NCI-H524 treated with DMSO at 0.1 percent for 48 hours (cell line): ENCODE measurements around the gene PLLP.

Source experiments
- DNase-seq: peaks from one replicate; lab custom pipeline; 2025; lab: John Stamatoyannopoulos, UW

The PLLP gene

DNA sequence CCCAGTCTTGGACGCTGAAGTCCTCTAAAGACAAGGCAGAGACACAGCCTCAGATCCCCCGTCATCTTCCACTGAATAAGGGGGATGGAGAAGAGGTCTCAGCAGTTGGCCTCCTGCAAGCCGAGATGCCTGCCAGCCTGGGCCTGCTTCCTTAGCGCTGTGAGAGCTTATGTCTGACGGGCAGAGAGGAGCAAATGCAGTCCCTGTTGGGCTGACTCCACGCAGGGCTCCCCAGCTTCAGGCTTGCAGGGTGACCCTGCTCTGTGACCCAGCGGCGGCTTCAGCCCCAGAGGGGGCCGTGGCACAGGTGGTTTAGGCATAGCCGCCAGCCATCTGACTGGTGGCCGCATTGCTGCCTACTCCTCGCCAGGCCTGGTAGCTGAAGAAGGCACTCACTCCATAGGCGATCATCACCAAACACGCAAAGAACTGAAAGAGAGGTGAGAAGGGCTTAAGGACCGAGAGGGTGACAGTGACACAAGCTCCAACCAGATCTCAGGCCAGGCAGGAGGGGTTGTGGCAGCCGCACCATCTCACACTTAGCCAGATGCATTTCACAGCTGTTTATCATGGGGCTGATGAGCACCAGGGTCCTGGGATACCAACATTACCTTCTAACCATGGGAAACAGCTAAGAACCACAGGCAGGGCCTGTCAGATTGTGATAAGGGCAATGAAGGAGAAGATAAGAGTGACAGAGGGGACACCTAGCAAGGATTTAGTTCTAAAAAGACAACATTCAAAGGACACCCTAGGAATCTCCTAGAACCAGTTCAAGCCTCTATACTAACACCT, 27.7 kb downstream of the PLLP start:
- DNase-seq: no peak

- DNase-seq: no peak
Observed at GRCh38 chr16:57255686-57256415, 28.6 kb downstream of the PLLP start.

- no peak for DNase-seq
Observed at GRCh38 chr16:57253466-57253865, 31.0 kb downstream of the PLLP start.

- DNase-seq: no peak
Observed at GRCh38 chr16:57252148-57252721, 32.2 kb downstream of the PLLP start.

- DNase-seq: no peak
Observed at GRCh38 chr16:57251352-57251751, 33.1 kb downstream of the PLLP start.

GRCh38 chr16:57245472-57246113, 38.9 kb downstream of the PLLP start:
- DNase-seq: no peak

GRCh38 chr16:57244767-57245471, 39.6 kb downstream of the PLLP start, which contains the start of gene ARL2BP:
TSS of gene ARL2BP (plus strand) at chr16:57245259. CDS start at chr16:57245368, 109 bp downstream.
- DNase-seq: peak; percentile 87

DNA sequence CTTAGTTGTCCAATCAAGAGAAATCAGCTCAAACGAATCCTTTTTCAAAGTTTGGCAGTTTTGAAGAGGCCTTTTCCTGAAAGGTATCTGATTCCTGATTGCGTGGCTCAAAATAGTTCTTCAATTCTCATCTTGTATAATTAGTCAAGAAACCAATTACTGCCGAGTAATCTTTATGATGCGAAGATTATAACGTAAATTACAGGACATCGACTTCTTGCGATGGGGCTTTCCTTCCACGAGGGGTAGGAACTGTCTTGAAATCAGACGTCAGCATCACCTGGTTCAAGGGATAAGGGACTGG, 40.1 kb downstream of the PLLP start:
- DNase-seq: no peak

GRCh38 chr16:57242650-57243049, 41.8 kb downstream of the PLLP start:
- no peak for DNase-seq

DNA sequence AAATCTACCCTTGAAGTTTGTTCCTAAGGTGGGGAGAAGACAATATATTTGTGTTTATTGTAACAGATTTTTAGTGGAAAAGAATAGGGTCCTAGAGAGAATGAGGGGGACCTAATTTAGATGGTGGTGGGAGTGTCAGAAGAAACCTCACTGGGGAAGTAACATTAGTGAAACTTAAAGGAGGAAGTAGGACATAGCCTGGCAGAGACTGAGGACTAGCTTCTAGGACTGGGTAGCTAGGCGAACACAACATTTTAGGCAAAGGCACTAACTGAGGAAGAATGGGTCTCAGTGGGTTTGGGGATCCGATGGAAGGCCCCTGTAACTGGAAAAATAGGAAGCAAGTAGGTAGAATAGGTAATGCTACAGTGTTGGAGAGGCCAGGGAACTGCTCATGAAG, 43.6 kb downstream of the PLLP start:
- DNase-seq: no peak

DNA sequence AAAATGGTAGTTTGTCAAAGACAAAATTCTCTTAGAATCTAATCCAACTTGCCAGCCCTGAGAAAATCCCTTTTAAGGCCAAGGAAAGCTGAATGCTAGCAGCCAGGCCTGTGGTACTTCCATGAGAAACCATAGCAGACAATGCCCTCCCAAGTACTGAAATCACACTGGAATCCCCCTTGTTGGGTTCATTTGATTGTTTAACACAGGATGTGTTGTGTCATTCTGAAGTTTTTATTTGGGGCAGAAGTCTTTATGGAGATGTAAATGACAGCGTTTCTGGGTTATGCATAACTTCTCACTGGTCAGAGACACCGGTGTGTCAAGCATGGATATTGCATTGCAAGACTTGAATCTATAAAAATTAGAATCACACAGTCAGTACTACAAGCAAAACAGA, 45.4 kb downstream of the PLLP start:
- DNase-seq: no peak

DNA sequence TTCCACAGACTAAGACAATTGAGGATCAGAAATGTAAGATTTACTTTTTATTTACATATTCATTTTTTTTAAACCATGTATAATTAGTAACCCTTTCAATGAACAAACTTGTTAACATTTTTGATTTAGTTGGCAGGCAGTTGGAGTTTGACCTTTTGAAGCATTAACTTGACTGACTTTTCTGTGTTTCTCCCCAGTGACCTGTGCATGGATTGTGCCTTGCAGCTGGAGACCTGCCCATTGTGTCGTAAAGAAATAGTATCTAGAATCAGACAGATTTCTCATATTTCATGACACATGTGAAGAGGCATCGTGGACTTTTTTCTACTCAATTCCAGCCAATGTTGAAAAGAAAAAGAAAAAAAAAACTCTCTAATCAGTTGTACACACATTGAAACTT, 45.8 kb downstream of the PLLP start:
- no peak for DNase-seq

DNA sequence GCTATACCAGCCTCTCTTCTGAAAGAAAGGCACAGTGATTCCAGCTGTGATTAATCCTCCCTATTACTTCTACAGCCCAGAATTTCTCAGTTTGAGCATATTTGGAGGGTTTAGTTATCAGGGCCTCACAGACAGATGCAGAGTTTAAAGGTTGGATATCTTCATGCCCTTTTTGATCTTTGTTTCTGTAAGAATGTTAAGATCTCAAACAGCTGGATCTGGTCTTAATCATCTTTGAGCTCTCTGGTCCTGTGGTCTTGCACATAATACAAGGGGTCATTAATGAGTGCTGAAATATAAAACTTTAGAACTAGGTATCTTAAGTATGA, 48.5 kb downstream of the PLLP start:
- no peak for DNase-seq

DNA sequence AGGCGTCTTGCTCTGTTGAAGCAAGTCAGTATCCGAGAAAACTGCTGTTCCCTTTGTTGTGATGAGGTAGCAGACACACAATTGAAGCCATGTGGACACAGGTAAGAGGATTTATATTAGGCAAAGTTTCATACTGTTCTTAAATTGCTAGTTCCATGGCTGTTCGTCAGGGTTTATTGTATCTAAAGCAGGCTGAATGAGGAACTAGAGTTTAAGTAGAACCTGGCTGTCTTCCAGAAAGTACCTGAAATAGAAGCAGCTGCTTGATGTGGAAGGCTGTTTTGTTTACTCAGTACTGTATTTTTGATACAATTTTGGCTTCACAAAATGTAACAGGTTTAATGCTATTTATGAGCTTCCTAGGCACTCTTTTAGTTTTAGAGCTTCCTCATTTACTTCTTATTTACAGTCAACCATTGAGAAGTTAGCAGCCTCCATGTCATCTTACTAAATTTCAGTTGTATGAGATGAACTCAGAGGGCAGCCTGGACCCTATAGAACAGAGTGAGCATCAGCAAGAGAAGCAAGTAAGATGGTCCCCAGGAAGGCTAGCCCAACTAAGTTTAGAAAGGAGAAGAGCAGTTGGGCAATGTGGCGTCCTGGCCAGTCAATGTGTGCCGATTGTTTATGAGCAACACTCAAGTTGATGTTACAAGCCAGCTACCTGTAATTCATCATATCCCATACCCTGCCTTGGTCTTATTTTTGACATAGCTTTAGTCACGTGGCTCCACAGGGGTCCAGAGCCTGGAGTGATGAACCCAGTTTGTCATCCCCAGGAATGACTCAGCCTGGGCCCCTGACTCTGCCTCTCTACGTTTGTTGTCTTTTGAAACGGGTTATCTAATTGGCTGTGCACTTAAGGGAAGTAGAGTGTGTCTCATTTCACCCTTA, 49.1 kb downstream of the PLLP start:
- no peak for DNase-seq

DNA sequence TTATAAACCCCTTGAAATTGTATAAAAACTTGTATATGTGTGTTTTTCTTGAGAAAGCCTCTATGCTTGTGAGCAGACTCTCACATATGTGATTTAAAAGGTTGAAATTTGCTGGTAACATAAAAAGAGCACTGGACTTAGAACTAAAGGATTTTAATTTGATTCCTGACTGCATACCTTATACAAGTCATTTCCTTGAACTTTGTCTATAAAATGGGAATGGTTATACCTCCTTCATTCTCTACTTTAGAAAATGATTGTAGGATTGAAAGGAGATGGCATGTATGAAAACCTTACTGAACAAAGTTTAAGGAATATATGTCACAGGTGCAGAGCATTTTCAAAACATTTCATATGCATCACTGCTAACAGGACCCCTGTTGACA, 49.8 kb downstream of the PLLP start:
- no peak for DNase-seq

- DNase-seq: no peak
Observed at GRCh38 chr16:57233944-57234706, 50.3 kb downstream of the PLLP start.

- no peak for DNase-seq
Observed at GRCh38 chr16:57231821-57232350, 52.6 kb downstream of the PLLP start.

- DNase-seq: no peak
Observed at GRCh38 chr16:57229079-57229478, 55.4 kb downstream of the PLLP start.

DNA sequence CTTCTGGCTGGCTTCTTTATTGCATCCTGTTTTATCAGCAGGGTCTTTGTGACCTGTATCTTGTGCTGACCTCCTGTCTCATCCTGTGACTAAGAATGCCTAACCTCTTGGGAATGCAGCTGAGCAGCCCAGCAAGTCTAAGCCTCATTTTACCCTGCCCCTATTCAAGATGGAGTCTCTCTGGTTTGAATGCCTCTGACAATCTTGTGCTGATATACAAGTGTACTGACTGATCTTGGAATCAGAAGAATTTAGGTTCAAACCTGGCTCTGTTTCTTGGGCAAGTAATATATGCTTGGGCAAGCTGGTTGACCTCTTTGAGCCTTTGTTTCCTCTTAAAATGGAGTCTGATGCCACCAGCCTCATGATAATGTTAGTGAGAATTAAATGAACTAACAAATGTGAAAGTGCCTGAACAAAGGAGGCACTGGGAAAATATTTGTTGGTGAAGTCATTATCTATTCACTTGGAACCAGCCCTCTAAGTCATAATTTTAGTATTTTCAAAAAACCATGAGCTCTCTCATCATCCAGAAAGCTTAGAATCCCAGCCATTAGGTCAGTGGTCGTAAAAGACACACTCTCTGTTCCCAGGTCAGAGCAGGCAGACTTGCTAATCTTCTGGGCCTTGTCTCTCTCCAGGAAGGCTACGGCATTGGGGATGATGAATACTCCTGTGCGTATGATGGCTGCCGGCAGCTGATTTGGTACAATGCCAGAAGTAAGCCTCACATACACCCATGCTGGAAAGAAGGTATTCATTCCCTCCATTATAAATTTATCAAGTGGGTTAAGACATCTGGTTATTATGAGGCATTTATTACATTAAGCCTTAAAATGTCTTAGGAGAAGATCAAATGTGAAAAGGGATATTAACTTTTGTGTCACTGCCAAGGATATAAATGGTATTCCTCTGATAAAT, 57.5 kb downstream of the PLLP start:
- DNase-seq: no peak
